Measurements from ENCODE around the gene RNU1-4. TPM values are rescaled to one million over a fixed set of nuclear protein-coding genes. Genes with fewer than 3 reads are reported as not detected.
"Not testable (repeated sequence)": the region's sequence is repeated elsewhere in the genome, so short reads cannot be mapped to it uniquely, and the experiment has no call there.

RNU1-4 gene
- total RNA-seq, 1 donor from 2014 or later: 1,356 TPM

- H4K20me1 ChIP-seq (ENCODE audit: insufficient read depth, low read length); H3K4me1 ChIP-seq (ENCODE audit: insufficient read depth, low read length); H3K79me2 ChIP-seq (ENCODE audit: insufficient read depth, low read length); H3K9ac ChIP-seq (ENCODE audit: low read length); H3K27ac Mint-ChIP-seq (ENCODE audit: unreplicated experiment); H3K4me1 Mint-ChIP-seq (ENCODE audit: low read depth, unreplicated experiment); H3K9me3 Mint-ChIP-seq (ENCODE audit: unreplicated experiment); H3K4me3 ChIP-seq (ENCODE audit: insufficient read depth, low read depth, low read length); FAIRE-seq; DNase-seq (ENCODE audit: low read depth); H3K36me3 Mint-ChIP-seq (ENCODE audit: low read depth, unreplicated experiment); H3K27ac ChIP-seq (ENCODE audit: low read depth, low read length); H3K27me3 ChIP-seq (ENCODE audit: insufficient read depth, low read length); H2AFZ ChIP-seq (ENCODE audit: low read depth, low read length); H3K4me2 ChIP-seq (ENCODE audit: low read length); H3K9me3 ChIP-seq (ENCODE audit: insufficient read depth, low read depth, low read length); H3K36me3 ChIP-seq (ENCODE audit: insufficient read depth, low read length); H3K4me3 Mint-ChIP-seq (ENCODE audit: unreplicated experiment): not testable (repeated sequence)
- peaks cover 11% of the 10 kb centered on the region for H3K27me3 Mint-ChIP-seq (ENCODE audit: low read depth, unreplicated experiment)
These were observed 46.0 kb downstream of the RNU1-4 start for GRCh38 chr1:16786362-16786761.

DNA sequence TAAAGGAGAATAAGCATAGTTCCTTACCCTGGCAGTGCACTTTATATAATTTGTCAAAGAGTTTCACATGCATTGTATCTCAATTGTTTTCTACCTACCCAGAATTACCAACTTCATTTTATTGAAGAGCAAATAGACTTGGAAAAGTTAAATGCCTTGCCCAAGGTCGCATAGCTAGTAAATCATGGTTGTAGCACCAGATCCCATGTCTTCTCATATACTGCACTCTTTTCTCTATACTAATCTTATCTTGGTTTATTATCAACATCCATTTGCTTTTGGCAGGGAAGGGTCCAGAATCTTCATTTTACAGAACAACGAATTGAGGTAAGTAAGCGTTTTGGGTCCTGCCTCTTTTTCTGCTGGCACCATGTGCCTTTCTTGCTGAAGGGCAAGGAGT lies 46.9 kb downstream of the RNU1-4 start:
- H3K9me3 Mint-ChIP-seq (ENCODE audit: unreplicated experiment); H3K4me1 Mint-ChIP-seq (ENCODE audit: low read depth, unreplicated experiment); H3K4me3 Mint-ChIP-seq (ENCODE audit: unreplicated experiment); H3K4me1 ChIP-seq (ENCODE audit: insufficient read depth, low read length); FAIRE-seq; H3K27ac Mint-ChIP-seq (ENCODE audit: unreplicated experiment); H3K36me3 ChIP-seq (ENCODE audit: insufficient read depth, low read length); H3K4me2 ChIP-seq (ENCODE audit: low read length); H3K36me3 Mint-ChIP-seq (ENCODE audit: low read depth, unreplicated experiment); H4K20me1 ChIP-seq (ENCODE audit: insufficient read depth, low read length); H2AFZ ChIP-seq (ENCODE audit: low read depth, low read length); H3K9ac ChIP-seq (ENCODE audit: low read length); H3K79me2 ChIP-seq (ENCODE audit: insufficient read depth, low read length); H3K9me3 ChIP-seq (ENCODE audit: insufficient read depth, low read depth, low read length); H3K27me3 ChIP-seq (ENCODE audit: insufficient read depth, low read length); DNase-seq (ENCODE audit: low read depth); H3K27ac ChIP-seq (ENCODE audit: low read depth, low read length); H3K4me3 ChIP-seq (ENCODE audit: insufficient read depth, low read depth, low read length): not testable (repeated sequence)
- H3K27me3 Mint-ChIP-seq (ENCODE audit: low read depth, unreplicated experiment): peaks cover 11% of the 10 kb centered on the region

- H3K4me2 ChIP-seq (ENCODE audit: low read length); H2AFZ ChIP-seq (ENCODE audit: low read depth, low read length); H3K4me1 ChIP-seq (ENCODE audit: insufficient read depth, low read length); H4K20me1 ChIP-seq (ENCODE audit: insufficient read depth, low read length); H3K36me3 ChIP-seq (ENCODE audit: insufficient read depth, low read length); H3K36me3 Mint-ChIP-seq (ENCODE audit: low read depth, unreplicated experiment); H3K4me1 Mint-ChIP-seq (ENCODE audit: low read depth, unreplicated experiment); H3K27me3 Mint-ChIP-seq (ENCODE audit: low read depth, unreplicated experiment); H3K4me3 Mint-ChIP-seq (ENCODE audit: unreplicated experiment); H3K9me3 Mint-ChIP-seq (ENCODE audit: unreplicated experiment); FAIRE-seq; H3K9me3 ChIP-seq (ENCODE audit: insufficient read depth, low read depth, low read length); H3K27me3 ChIP-seq (ENCODE audit: insufficient read depth, low read length); H3K27ac ChIP-seq (ENCODE audit: low read depth, low read length); H3K9ac ChIP-seq (ENCODE audit: low read length); H3K4me3 ChIP-seq (ENCODE audit: insufficient read depth, low read depth, low read length); DNase-seq (ENCODE audit: low read depth); H3K79me2 ChIP-seq (ENCODE audit: insufficient read depth, low read length); H3K27ac Mint-ChIP-seq (ENCODE audit: unreplicated experiment): not testable (repeated sequence)
These were observed 47.4 kb downstream of the RNU1-4 start for GRCh38 chr1:16787711-16788110.

Other genes with a start within 250 kb of the RNU1-4 start
- gene RNU1-1, start 226.2 kb upstream of the RNU1-4 start, total RNA-seq: 1,356 and 1,553 TPM in 2 replicates
- 21.6 and 23.1 TPM in 2 replicates for gene NBPF1, start 127.0 kb upstream of the RNU1-4 start, total RNA-seq
- gene RNU1-3, start 73.6 kb upstream of the RNU1-4 start, total RNA-seq: 1,356 and 1,553 TPM in 2 replicates
- 1,356 and 1,553 TPM in 2 replicates for gene RNU1-2, start 155.5 kb downstream of the RNU1-4 start, total RNA-seq
- gene CROCC, start 181.4 kb downstream of the RNU1-4 start, total RNA-seq: 12.1 and 15.9 TPM in 2 replicates
- 121 and 132 TPM in 2 replicates for gene MFAP2, start 240.1 kb downstream of the RNU1-4 start, total RNA-seq

All from astrocyte (in vitro differentiated cells and primary cell).